Measurements from ENCODE around the gene PEX5. TPM values are rescaled to one million over a fixed set of nuclear protein-coding genes. Genes with fewer than 3 reads are reported as not detected.
"Not testable (repeated sequence)": the region's sequence is repeated elsewhere in the genome, so short reads cannot be mapped to it uniquely, and the experiment has no call there.

Gene PEX5
- total RNA-seq, 6 experiments from 2014 or later = 19.8 to 24.4 (median 22.2) TPM

DNA sequence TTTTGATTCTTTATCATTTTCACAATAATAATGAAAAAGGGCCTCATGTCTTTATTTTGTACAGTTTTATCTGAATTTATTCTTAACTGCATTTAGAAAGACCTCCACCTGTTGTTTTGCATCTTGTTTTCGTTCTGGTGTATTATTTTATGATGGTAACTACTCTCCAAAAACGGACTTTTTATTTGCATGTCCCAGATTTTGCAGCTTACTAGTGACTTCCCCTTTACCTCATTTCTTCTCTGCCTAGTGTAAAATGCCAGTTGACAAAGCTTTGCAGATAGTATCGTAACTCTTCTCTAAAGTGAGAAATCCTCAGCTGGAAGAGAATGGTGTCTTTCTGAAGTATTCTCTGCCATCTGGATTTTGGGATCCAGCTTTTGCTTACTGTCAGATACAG is 17.2 kb downstream of the PEX5 start:
- no peak for DNase-seq
- no peaks in the 10 kb centered on the region for H3K27me3 Mint-ChIP-seq (ENCODE audit: insufficient read depth)
- H3K36me3 Mint-ChIP-seq (ENCODE audit: low read depth) = peaks cover 50% of the 10 kb centered on the region
- no peak overlapping the region for H3K27ac Mint-ChIP-seq
- H3K9me3 Mint-ChIP-seq = no peaks in the 10 kb centered on the region
- TF ChIP-seq, protein P1, sequence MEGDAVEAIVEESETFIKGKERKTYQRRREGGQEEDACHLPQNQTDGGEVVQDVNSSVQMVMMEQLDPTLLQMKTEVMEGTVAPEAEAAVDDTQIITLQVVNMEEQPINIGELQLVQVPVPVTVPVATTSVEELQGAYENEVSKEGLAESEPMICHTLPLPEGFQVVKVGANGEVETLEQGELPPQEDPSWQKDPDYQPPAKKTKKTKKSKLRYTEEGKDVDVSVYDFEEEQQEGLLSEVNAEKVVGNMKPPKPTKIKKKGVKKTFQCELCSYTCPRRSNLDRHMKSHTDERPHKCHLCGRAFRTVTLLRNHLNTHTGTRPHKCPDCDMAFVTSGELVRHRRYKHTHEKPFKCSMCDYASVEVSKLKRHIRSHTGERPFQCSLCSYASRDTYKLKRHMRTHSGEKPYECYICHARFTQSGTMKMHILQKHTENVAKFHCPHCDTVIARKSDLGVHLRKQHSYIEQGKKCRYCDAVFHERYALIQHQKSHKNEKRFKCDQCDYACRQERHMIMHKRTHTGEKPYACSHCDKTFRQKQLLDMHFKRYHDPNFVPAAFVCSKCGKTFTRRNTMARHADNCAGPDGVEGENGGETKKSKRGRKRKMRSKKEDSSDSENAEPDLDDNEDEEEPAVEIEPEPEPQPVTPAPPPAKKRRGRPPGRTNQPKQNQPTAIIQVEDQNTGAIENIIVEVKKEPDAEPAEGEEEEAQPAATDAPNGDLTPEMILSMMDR (IDR thresholded peaks at IDR 0.05) = no peak
- no peaks in the 10 kb centered on the region for H3K4me1 Mint-ChIP-seq (ENCODE audit: low read depth)
- no peak overlapping the region for H3K4me3 Mint-ChIP-seq

DNA sequence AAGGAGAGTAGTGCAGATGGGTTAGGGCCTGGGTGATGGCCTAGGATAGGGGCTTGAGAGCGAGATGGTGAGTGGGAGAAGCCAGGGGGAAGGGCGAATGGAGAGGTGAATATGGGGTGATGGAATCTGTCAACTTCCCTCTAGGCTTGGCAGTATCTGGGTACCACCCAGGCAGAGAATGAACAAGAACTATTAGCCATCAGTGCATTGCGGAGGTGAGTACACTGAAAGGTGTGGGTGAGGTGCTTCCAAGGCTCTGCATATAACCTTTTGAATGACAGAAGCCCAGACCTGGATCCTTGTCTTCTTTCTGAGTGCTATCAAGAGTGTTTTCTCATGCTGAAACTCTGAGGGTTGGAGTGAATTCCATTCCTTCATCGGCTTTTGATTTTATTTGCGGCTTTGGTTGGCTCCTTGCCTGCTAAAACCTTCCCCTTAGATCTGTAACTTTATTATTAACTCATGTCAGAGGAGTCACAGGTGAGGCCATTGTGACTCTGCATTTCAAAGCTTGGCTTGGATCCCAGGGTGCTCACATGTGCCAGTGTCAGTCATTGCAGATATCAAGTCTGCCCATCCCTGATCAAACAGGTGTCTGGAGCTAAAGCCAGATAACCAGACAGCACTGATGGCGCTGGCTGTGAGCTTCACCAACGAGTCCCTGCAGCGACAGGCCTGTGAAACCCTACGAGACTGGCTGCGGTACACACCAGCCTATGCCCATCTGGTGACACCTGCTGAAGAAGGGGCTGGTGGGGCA is 18.6 kb downstream of the PEX5 start:
- H3K4me1 Mint-ChIP-seq (ENCODE audit: low read depth) = no peaks in the 10 kb centered on the region
- DNase-seq = no peak
- H3K9me3 Mint-ChIP-seq = peaks cover 6% of the 10 kb centered on the region
- H3K36me3 Mint-ChIP-seq (ENCODE audit: low read depth) = peaks cover 49% of the 10 kb centered on the region
- H3K27ac Mint-ChIP-seq = no peak overlapping the region
- no peak overlapping the region for H3K4me3 Mint-ChIP-seq
- H3K27me3 Mint-ChIP-seq (ENCODE audit: insufficient read depth) = no peaks in the 10 kb centered on the region
- TF ChIP-seq, protein P1 (IDR thresholded peaks at IDR 0.05) = no peak

DNA sequence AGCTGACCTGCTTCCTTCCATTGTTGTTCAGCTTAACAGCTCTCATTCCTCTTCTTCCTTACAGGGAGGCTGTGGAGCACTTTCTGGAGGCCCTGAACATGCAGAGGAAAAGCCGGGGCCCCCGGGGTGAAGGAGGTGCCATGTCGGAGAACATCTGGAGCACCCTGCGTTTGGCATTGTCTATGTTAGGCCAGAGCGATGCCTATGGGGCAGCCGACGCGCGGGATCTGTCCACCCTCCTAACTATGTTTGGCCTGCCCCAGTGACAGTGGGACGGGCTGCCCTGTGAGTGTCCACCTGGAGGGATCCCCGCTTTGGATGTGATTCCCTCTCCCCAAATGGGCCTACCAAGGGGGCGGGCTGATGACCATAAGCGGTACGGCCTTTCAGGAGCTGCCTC is 20.5 kb downstream of the PEX5 start:
- Mint-ChIP-seq H3K27me3 (ENCODE audit: insufficient read depth) (no peaks in the 10 kb centered on the region), H3K36me3 (ENCODE audit: low read depth) (peaks cover 51% of the 10 kb centered on the region), H3K27ac (no peak overlapping the region), H3K9me3 (peaks cover 6% of the 10 kb centered on the region), H3K4me1 (ENCODE audit: low read depth) (no peaks in the 10 kb centered on the region), H3K4me3 (no peak overlapping the region)
- TF ChIP-seq, protein P1 (IDR thresholded peaks at IDR 0.05) = no peak
- no peak for DNase-seq

DNA sequence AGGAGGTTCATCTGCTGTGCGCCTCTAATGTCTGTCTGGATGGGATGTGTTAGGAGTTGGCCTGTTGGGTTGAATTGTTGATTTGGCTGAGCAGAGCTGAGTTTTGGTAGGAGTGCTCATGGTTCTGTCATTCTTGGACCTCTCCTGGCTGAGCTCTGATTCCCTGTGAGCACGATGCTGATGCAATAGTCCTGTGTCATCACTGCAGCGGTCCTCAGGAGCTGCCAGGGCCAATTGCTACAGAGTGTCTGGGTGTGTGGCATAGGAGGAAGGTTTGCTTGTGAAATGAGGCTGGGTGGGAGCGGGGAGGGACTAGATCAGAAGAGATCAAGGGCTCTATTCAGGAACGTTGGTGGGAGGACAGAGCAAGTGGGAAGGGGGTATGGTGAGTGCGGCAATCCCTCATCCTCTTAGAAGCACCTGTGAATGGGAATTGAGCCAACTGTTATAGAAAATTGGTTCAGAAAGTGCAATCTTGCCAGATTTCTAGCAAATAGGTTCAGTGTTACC is 21.2 kb downstream of the PEX5 start:
- no peaks in the 10 kb centered on the region for H3K4me1 Mint-ChIP-seq (ENCODE audit: low read depth)
- H3K27ac Mint-ChIP-seq = no peak overlapping the region
- H3K36me3 Mint-ChIP-seq (ENCODE audit: low read depth) = peaks cover 51% of the 10 kb centered on the region
- peaks cover 6% of the 10 kb centered on the region for H3K9me3 Mint-ChIP-seq
- DNase-seq = no peak
- TF ChIP-seq, protein P1 (IDR thresholded peaks at IDR 0.05) = no peak
- no peaks in the 10 kb centered on the region for H3K27me3 Mint-ChIP-seq (ENCODE audit: insufficient read depth)
- H3K4me3 Mint-ChIP-seq = no peak overlapping the region

DNA sequence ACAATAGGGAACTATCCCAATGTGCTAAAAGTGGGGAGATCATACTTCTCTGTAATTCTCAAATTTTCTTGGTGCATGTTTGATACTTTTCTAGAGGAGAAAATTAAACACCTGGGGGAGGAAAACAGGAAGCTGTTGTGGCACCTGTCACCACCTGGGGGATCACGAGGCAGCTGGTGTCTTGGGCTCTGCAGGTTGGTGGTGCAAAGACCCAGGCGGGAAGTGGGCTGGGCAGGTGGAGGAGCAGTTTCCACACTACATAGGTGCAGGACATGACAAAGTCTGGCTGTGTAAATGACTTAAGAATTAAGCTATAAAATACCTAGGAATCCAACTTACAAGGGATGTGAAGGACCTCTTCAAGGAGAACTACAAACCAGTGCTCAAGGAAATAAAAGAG is 23.2 kb downstream of the PEX5 start:
- Mint-ChIP-seq H3K36me3 (ENCODE audit: low read depth) (peaks cover 48% of the 10 kb centered on the region), H3K27ac (no peak overlapping the region), H3K27me3 (ENCODE audit: insufficient read depth) (no peaks in the 10 kb centered on the region; the same call in 1 of the 2 replicates), H3K9me3 (peaks cover 6% of the 10 kb centered on the region), H3K4me3 (no peak overlapping the region), H3K4me1 (ENCODE audit: low read depth) (no peaks in the 10 kb centered on the region)
- DNase-seq = no peak
- TF ChIP-seq, protein P1 (IDR thresholded peaks at IDR 0.05) = no peak

DNA sequence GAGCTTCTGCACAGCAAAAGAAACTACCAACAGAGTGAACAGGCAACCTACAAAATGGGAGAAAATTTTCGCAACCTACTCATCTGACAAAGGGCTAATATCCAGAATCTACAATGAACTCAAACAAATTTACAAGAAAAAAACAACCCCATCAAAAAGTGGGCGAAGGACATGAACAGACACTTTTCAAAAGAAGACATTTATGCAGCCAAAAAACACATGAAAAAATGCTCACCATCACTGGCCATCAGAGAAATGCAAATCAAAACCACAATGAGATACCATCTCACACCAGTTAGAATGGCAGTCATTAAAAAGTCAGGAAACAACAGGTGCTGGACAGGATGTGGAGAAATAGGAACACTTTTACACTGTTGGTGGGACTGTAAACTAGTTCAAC is 24.3 kb downstream of the PEX5 start:
- H3K36me3 Mint-ChIP-seq (ENCODE audit: low read depth) = peaks cover 37% of the 10 kb centered on the region

More for the DNA sequence above, 24.3 kb downstream of the PEX5 start:
- not testable (repeated sequence) for H3K4me3 Mint-ChIP-seq; H3K9me3 Mint-ChIP-seq; H3K27me3 Mint-ChIP-seq (ENCODE audit: insufficient read depth); H3K27ac Mint-ChIP-seq; H3K4me1 Mint-ChIP-seq (ENCODE audit: low read depth); DNase-seq

Measured in HFFc6 (cell line).